ENCODE results near the gene ERICH6.

- TF ChIP-seq POLR2A (IDR thresholded peaks at IDR 0.05) (no peak), CTCF (IDR thresholded peaks at IDR 0.05) (no peak), EP300 (IDR thresholded peaks at IDR 0.05) (no peak), POLR2AphosphoS5 (IDR thresholded peaks at IDR 0.05) (no peak)
Measured at GRCh38 chr3:150725548-150725947, 21.8 kb upstream of the ERICH6 start.
